GM23248 (cell line): ENCODE results near the gene BAIAP2.

ENCODE experiments used
- EZH2 ChIP-seq: fragments of 200-600 bp; sonication (generic); IDR thresholded peaks from 2 replicates; pipeline ENCODE4 v1.6.1; 2018; ENCODE audit warnings: antibody characterized with exemption, mild to moderate bottlenecking; ENCODE audit not compliant: insufficient read depth, poor library complexity, severe bottlenecking
- EZH2phosphoT487 ChIP-seq: fragments of 200-600 bp; sonication (generic); IDR thresholded peaks from 2 replicates; pipeline ENCODE4 v1.6.1; 2018; ENCODE audit warnings: antibody characterized with exemption, moderate library complexity, mild to moderate bottlenecking, low read depth; ENCODE audit not compliant: insufficient read depth

DNA sequence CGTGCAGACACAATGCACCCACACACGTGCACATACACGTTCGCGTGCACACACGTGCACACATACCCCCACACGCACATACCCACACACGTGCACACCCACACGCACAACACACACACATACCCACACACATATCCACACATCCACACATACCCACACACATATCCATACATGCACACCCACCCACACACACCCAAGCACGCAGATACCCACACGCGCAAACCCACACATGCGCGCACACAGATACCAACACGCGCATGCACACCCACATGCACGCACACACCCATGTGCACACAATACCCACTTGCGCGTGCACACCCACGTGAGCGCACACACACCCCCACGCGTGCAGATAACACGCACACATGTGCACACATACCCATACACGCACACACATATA, 103.5 kb downstream of the BAIAP2 start:
- TF ChIP-seq EZH2 (no peak), EZH2phosphoT487 (no peak)
